H9 (cell line): ENCODE measurements around the gene MYO5B. TPM values are rescaled to one million over a fixed set of nuclear protein-coding genes. Genes with fewer than 3 reads are reported as not detected.

Experiments
- DNase-seq: peaks from one replicate; pipeline ENCODE4 v3.0.0-alpha.2; 2017
- H2AFZ ChIP-seq: one replicate; pipeline ENCODE4 v1.6.1; 2013; ENCODE audit warnings: mild to moderate bottlenecking, low read length, control low read depth, moderate library complexity
- H2AK5ac ChIP-seq: 2 replicates; pipeline ENCODE4 v1.6.1; 2013; ENCODE audit warnings: low read length, control low read depth, mixed read lengths; ENCODE audit not compliant: insufficient read length
- H2BK120ac ChIP-seq: one replicate; pipeline ENCODE4 v1.6.1; 2013; ENCODE audit warnings: low read depth, mild to moderate bottlenecking, low read length, control low read depth, inconsistent platforms; ENCODE audit not compliant: poor library complexity, severe bottlenecking
- H2BK12ac ChIP-seq: 2 replicates; pipeline ENCODE4 v1.6.1; 2013; ENCODE audit warnings: low read length, control low read depth, mixed read lengths, low read depth; ENCODE audit not compliant: insufficient read length
- H2BK15ac ChIP-seq: 2 replicates; pipeline ENCODE4 v1.6.1; 2013; ENCODE audit warnings: low read depth, low read length, control low read depth
- H2BK20ac ChIP-seq: one replicate; pipeline ENCODE4 v1.6.1; 2013; ENCODE audit warnings: low read depth, mild to moderate bottlenecking, low read length, control low read depth, inconsistent platforms; ENCODE audit not compliant: poor library complexity, severe bottlenecking
- H2BK5ac ChIP-seq: 2 replicates; pipeline ENCODE4 v1.6.1; 2013; ENCODE audit warnings: low read length, control low read depth, mixed read lengths; ENCODE audit not compliant: insufficient read length
- H3K14ac ChIP-seq: 2 replicates; pipeline ENCODE4 v1.6.1; 2013; ENCODE audit warnings: low read length, control low read depth; ENCODE audit not compliant: insufficient read depth
- H3K18ac ChIP-seq: 2 replicates; pipeline ENCODE4 v1.6.1; 2013; ENCODE audit warnings: low read depth, mild to moderate bottlenecking, mixed read lengths, low read length, control low read depth; ENCODE audit not compliant: insufficient read length
- H3K23ac ChIP-seq: 2 replicates; pipeline ENCODE4 v1.6.1; 2013; ENCODE audit warnings: low read length, control low read depth, mixed read lengths, low read depth; ENCODE audit not compliant: insufficient read length
- H3K23me2 ChIP-seq: 2 replicates; pipeline ENCODE4 v1.6.1; 2013; ENCODE audit warnings: low read depth, mild to moderate bottlenecking, mixed read lengths, low read length, control low read depth; ENCODE audit not compliant: insufficient read length, poor library complexity, severe bottlenecking
- H3K27ac ChIP-seq: 2 replicates; pipeline ENCODE4 v1.5.1; 2013; ENCODE audit warnings: low read length, control low read depth, mixed read lengths, low read depth; ENCODE audit not compliant: insufficient read length
- H3K27me3 ChIP-seq: 2 replicates; pipeline ENCODE4 v1.6.1; 2013; ENCODE audit warnings: low read length, control low read depth, inconsistent platforms; ENCODE audit not compliant: insufficient read depth
- H3K4ac ChIP-seq: 2 replicates; pipeline ENCODE4 v1.6.1; 2013; ENCODE audit warnings: low read depth, mild to moderate bottlenecking, control low read depth, inconsistent platforms, low read length, moderate library complexity
- H3K4me1 ChIP-seq: 2 replicates; pipeline ENCODE4 v1.6.1; 2013; ENCODE audit warnings: low read length, control low read depth, inconsistent platforms; ENCODE audit not compliant: insufficient read depth
- H3K4me2 ChIP-seq: 2 replicates; pipeline ENCODE4 v1.6.1; 2013; ENCODE audit warnings: low read length, control low read depth, mixed read lengths; ENCODE audit not compliant: insufficient read length, insufficient read depth
- H3K56ac ChIP-seq: 2 replicates; pipeline ENCODE4 v1.6.1; 2013; ENCODE audit warnings: low read depth, mild to moderate bottlenecking, mixed read lengths, low read length, control low read depth; ENCODE audit not compliant: insufficient read length
- H3K79me1 ChIP-seq: 2 replicates; pipeline ENCODE4 v1.6.1; 2013; ENCODE audit warnings: low read depth, mild to moderate bottlenecking, moderate library complexity, low read length, control low read depth, inconsistent platforms; ENCODE audit not compliant: insufficient read depth, poor library complexity, severe bottlenecking
- H3K79me2 ChIP-seq: 2 replicates; pipeline ENCODE4 v1.6.1; 2013; ENCODE audit warnings: low read length, control low read depth, inconsistent platforms; ENCODE audit not compliant: insufficient read depth
- H3K9ac ChIP-seq: 2 replicates; pipeline ENCODE4 v1.6.1; 2013; ENCODE audit warnings: low read length, control low read depth, mixed read lengths; ENCODE audit not compliant: insufficient read length; ENCODE audit errors: extremely low read depth
- H3K9me3 ChIP-seq: one replicate; pipeline ENCODE4 v1.6.1; 2013; ENCODE audit warnings: low read depth, low read length, inconsistent platforms; ENCODE audit not compliant: control insufficient read depth
- H3T11ph ChIP-seq: one replicate; pipeline ENCODE4 v1.6.1; 2013; ENCODE audit warnings: mild to moderate bottlenecking, low read length, control low read depth, inconsistent platforms
- H4K20me1 ChIP-seq: one replicate; pipeline ENCODE4 v1.6.1; 2013; ENCODE audit not compliant: control insufficient read depth, insufficient read length, insufficient read depth
- H4K5ac ChIP-seq: 2 replicates; pipeline ENCODE4 v1.6.1; 2013; ENCODE audit warnings: low read depth, mild to moderate bottlenecking, mixed read lengths, low read length, control low read depth; ENCODE audit not compliant: insufficient read length
- H4K8ac ChIP-seq: replicated peaks from 2 replicates; pipeline ENCODE4 v1.6.1; 2013; ENCODE audit warnings: low read length, control low read depth, mixed read lengths, low read depth; ENCODE audit not compliant: insufficient read length
- H4K91ac ChIP-seq: 2 replicates; pipeline ENCODE4 v1.6.1; 2013; ENCODE audit warnings: low read depth, mild to moderate bottlenecking, moderate library complexity, mixed read lengths, low read length, control low read depth; ENCODE audit not compliant: insufficient read length
- H3K27ac Mint-ChIP-seq, 3 experiments: 2 replicates in 2 of 3; 3 replicates in 1 of 3; pipeline ENCODE4 v1.8.0; 2020 to 2021; ENCODE audit warnings: mixed read lengths in 3 of 3, mild to moderate bottlenecking in 1 of 3, moderate library complexity in 1 of 3
- H3K27me3 Mint-ChIP-seq: 2 replicates; pipeline ENCODE4 v1.8.0; 2021; ENCODE audit warnings: low read depth, mild to moderate bottlenecking, moderate library complexity, mixed read lengths
- H3K36me3 Mint-ChIP-seq, 3 experiments: 2 replicates in 2 of 3; 3 replicates in 1 of 3; pipeline ENCODE4 v1.8.0; 2020 to 2021; ENCODE audit warnings: low read depth in 3 of 3, mixed read lengths in 3 of 3; ENCODE audit not compliant: insufficient read depth in 1 of 3
- H3K4me1 Mint-ChIP-seq, 2 experiments: 2 replicates each; pipeline ENCODE4 v1.8.0; 2020; ENCODE audit warnings: mixed read lengths in 2 of 2
- H3K4me3 Mint-ChIP-seq, 2 experiments: 2 replicates in 1 of 2; 3 replicates in 1 of 2; pipeline ENCODE4 v1.8.0; 2020 to 2021; ENCODE audit warnings: mild to moderate bottlenecking in 2 of 2, mixed read lengths in 2 of 2, moderate library complexity in 1 of 2
- H3K9me3 Mint-ChIP-seq, 2 experiments: 2 replicates in 1 of 2; 3 replicates in 1 of 2; pipeline ENCODE4 v1.8.0; 2020; ENCODE audit warnings: mild to moderate bottlenecking in 2 of 2, mixed read lengths in 2 of 2, moderate library complexity in 1 of 2
- CTCF ChIP-seq: fragments of 200-600 bp; sonication (generic); conservative IDR thresholded peaks from 3 replicates; pipeline ENCODE4 v1.8.0; 2021; ENCODE audit warnings: antibody characterized with exemption, mild to moderate bottlenecking
- WGBS: extraction: QIAGEN DNeasy Blood & Tissue Kit; methylation state at CpG from one replicate; pipeline ENCODE4 v1.1.7; 2013; ENCODE audit warnings: missing lambda C conversion rate, low lambda C conversion rate, mixed read lengths; ENCODE audit not compliant: insufficient read length; ENCODE audit errors: extremely low coverage; 5-methylcytosine and 5-hydroxymethylcytosine counted together
- total RNA-seq: library from RNA; stranded (reverse); gene quantifications from 2 replicates; pipeline ENCODE4 v1.2.1, GENCODE V29; 2021

Gene MYO5B
- total RNA-seq, 1 experiment from 2014 or later = 9.3 TPM

DNA sequence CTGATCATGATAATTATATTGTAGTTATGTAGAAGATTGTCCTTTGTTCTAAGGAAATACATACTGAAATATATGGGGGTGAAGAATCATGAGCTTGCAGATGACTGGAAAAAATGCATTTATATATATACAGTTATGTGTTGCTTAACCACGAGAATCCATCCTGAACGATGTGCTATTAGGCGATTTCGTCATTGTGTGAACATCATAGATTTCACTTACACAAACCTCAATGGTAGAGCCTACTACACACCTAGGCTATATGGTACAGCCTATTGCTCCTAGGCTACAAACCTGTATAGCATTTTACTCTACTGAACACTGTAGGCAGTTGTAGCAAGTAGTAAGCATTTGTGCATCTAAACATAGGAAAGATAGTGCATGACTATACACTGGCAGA lies 379.0 kb downstream of the MYO5B start:
- no peak overlapping the region for H3K9ac ChIP-seq
- no peak overlapping the region for H2AK5ac ChIP-seq
- no peak overlapping the region for H3K23ac ChIP-seq
- no peak overlapping the region for H2BK5ac ChIP-seq
- peaks cover 5% of the 10 kb centered on the region; the same call in 1 of the 2 replicates for H3K79me2 ChIP-seq
- H3K4ac ChIP-seq = no peak overlapping the region
- peaks cover 5% of the 10 kb centered on the region for H3K23me2 ChIP-seq
- H4K5ac ChIP-seq = no peak overlapping the region
- no peak overlapping the region for H2BK12ac ChIP-seq
- H3K4me2 ChIP-seq = no peak overlapping the region
- H3K27ac ChIP-seq = no peak overlapping the region
- no peak for TF ChIP-seq CTCF
- WGBS = no CpG with 5 or more reads among the region's 4 CpGs
- H3K18ac ChIP-seq = no peak overlapping the region
- no peak overlapping the region for H2BK15ac ChIP-seq
- no peak overlapping the region for H2BK120ac ChIP-seq
- no peak for DNase-seq
- 0 out of 2 replicates have a peak, but pooled peaks cover 3% of the 10 kb centered on the region for H3K4me1 ChIP-seq
- no peak overlapping the region for H2AFZ ChIP-seq
- H3K4me3 Mint-ChIP-seq = no peak overlapping the region
- H3K27ac Mint-ChIP-seq = no peak overlapping the region
- no peaks in the 10 kb centered on the region for H3K27me3 Mint-ChIP-seq
- no peaks in the 10 kb centered on the region for H3K27me3 ChIP-seq
- no peak overlapping the region for H4K8ac ChIP-seq
- no peak overlapping the region for H3K56ac ChIP-seq
- no peaks in the 10 kb centered on the region for H3K9me3 ChIP-seq
- H3K14ac ChIP-seq = no peak overlapping the region
- H2BK20ac ChIP-seq = no peak overlapping the region
- H3T11ph ChIP-seq = no peak overlapping the region
- H4K91ac ChIP-seq = no peak overlapping the region
- H3K36me3 Mint-ChIP-seq = peaks cover 3 to 13% (median 10%) of the 10 kb centered on the region in 3 experiments
- no peaks in the 10 kb centered on the region for H4K20me1 ChIP-seq
- H3K9me3 Mint-ChIP-seq = peaks cover 0 to 1% of the 10 kb centered on the region in 2 experiments; a peak in 1 of 5 replicates
- H3K79me1 ChIP-seq = no peaks in the 10 kb centered on the region
- peaks cover 24 to 26% of the 10 kb centered on the region in 2 experiments for H3K4me1 Mint-ChIP-seq
